Measurements from ENCODE around the gene ABR. TPM values are rescaled to one million over a fixed set of nuclear protein-coding genes. Genes with fewer than 3 reads are reported as not detected.

The ABR gene
- total RNA-seq, 1 experiment from 2014 or later = 35.4 TPM

DNA sequence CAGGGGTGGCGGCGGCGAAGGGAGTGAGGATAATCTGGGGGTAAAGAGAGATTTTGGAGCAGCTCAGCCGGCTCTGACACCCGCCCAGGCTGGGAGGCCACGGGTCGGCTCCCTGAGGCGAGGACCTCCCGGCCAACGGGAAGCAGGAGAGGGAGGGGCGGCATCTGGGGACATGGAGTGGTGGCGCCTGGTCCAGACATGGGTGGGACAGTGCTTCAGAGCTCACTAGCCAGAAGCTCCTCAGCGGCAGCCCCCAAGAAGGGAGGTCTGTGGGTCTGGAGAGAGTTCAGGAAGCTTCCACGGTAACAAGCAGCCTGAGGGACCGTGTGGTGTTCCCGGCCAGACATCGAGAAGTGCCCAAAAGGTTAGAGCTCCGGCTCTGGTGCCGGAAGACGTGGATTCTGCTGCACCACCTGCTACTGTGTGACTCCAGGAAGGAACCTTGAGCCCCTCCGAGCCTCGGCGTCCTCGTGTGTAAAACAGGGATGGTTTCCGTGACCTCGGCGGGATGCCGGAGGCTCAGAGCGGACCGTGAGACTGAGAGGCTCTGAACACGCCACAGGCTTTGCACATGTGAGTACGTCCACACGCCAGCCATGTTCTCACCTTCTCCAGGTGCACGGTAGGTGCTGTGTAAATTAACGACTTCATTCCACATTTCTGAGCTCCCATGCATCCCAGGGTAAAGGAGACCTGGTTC, 126.0 kb downstream of the ABR start:
- H3K9ac ChIP-seq (ENCODE audit: low read length) = no peak overlapping the region
- H3K36me3 ChIP-seq (ENCODE audit: low read depth, low read length) = no peaks in the 10 kb centered on the region
- H3K4me3 ChIP-seq (ENCODE audit: low read length) = no peak overlapping the region
- H3K27ac ChIP-seq (ENCODE audit: low read length) = no peak overlapping the region
- POLR2A ChIA-PET (ENCODE audit: unreplicated experiment) = no interaction called here
- BruUV-seq (replicated peaks) = no TSS peak
- H3K9me2 ChIP-seq (replicated peaks; ENCODE audit: low read length) = no peaks in the 10 kb centered on the region
- H3K4me2 ChIP-seq (ENCODE audit: low read length) = no peak overlapping the region
- H2AFZ ChIP-seq (ENCODE audit: low read length) = no peak overlapping the region
- CTCF ChIA-PET = no interaction called here
- H3K9me3 ChIP-seq (ENCODE audit: low read length) = no peaks in the 10 kb centered on the region
- no peaks in the 10 kb centered on the region for H3F3A ChIP-seq (ENCODE audit: low read length, unreplicated experiment)
- H3K79me2 ChIP-seq (ENCODE audit: low read length) = no peaks in the 10 kb centered on the region
- no peaks in the 10 kb centered on the region for H4K20me1 ChIP-seq (ENCODE audit: low read length)
- no peaks in the 10 kb centered on the region for H3K27me3 ChIP-seq (ENCODE audit: low read length)
- no peak for DNase-seq
- TF ChIP-seq EZH2 (IDR thresholded peaks at IDR 0.05; ENCODE audit: low read length, unreplicated experiment) (no peak), CTCF (conservative IDR thresholded peaks at IDR 0.05; ENCODE audit: low read depth, low read length) (no peak), EZH2phosphoT487 (IDR thresholded peaks at IDR 0.05; ENCODE audit: borderline replicate concordance, low read length) (no peak)
- intact Hi-C loops (cut with micrococcal nuclease) = no loop called here
- ATAC-seq = no peak
- H3K4me1 ChIP-seq (ENCODE audit: insufficient read depth, low read length) = no peaks in the 10 kb centered on the region

GRCh38 chr17:1050996-1051925, 128.5 kb downstream of the ABR start:
- Histone ChIP-seq H3K9ac (ENCODE audit: low read length) (no peak overlapping the region), H3K27ac (ENCODE audit: low read length) (no peak overlapping the region), H3K4me2 (ENCODE audit: low read length) (no peak overlapping the region), H3K4me1 (ENCODE audit: insufficient read depth, low read length) (no peaks in the 10 kb centered on the region), H2AFZ (ENCODE audit: low read length) (no peak overlapping the region), H3K79me2 (ENCODE audit: low read length) (no peaks in the 10 kb centered on the region), H3K9me3 (ENCODE audit: low read length) (no peaks in the 10 kb centered on the region), H4K20me1 (ENCODE audit: low read length) (no peaks in the 10 kb centered on the region), H3K36me3 (ENCODE audit: low read depth, low read length) (no peaks in the 10 kb centered on the region), H3K9me2 (replicated peaks; ENCODE audit: low read length) (no peaks in the 10 kb centered on the region), H3K4me3 (ENCODE audit: low read length) (no peak overlapping the region), H3F3A (ENCODE audit: low read length, unreplicated experiment) (no peaks in the 10 kb centered on the region), H3K27me3 (ENCODE audit: low read length) (no peaks in the 10 kb centered on the region)
- TF ChIP-seq EZH2 (IDR thresholded peaks at IDR 0.05; ENCODE audit: low read length, unreplicated experiment) (no peak), EZH2phosphoT487 (IDR thresholded peaks at IDR 0.05; ENCODE audit: borderline replicate concordance, low read length) (no peak), CTCF (conservative IDR thresholded peaks at IDR 0.05; ENCODE audit: low read depth, low read length) (no peak)
- ChIA-PET POLR2A (ENCODE audit: unreplicated experiment) (no interaction called here), CTCF (no interaction called here)
- intact Hi-C loops (cut with micrococcal nuclease) = no loop called here
- BruUV-seq (replicated peaks) = no TSS peak
- no peak for ATAC-seq
- DNase-seq = no peak
